NCI-H774 (cell line): ENCODE measurements around the gene PIAS4.
"Not testable (repeated sequence)": the region's sequence is repeated elsewhere in the genome, so short reads cannot be mapped to it uniquely, and the experiment has no call there.

ENCODE experiments used
- DNase-seq: peaks from one replicate; lab custom pipeline; 2025; lab: John Stamatoyannopoulos, UW

Gene PIAS4, protein sequence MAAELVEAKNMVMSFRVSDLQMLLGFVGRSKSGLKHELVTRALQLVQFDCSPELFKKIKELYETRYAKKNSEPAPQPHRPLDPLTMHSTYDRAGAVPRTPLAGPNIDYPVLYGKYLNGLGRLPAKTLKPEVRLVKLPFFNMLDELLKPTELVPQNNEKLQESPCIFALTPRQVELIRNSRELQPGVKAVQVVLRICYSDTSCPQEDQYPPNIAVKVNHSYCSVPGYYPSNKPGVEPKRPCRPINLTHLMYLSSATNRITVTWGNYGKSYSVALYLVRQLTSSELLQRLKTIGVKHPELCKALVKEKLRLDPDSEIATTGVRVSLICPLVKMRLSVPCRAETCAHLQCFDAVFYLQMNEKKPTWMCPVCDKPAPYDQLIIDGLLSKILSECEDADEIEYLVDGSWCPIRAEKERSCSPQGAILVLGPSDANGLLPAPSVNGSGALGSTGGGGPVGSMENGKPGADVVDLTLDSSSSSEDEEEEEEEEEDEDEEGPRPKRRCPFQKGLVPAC

DNA sequence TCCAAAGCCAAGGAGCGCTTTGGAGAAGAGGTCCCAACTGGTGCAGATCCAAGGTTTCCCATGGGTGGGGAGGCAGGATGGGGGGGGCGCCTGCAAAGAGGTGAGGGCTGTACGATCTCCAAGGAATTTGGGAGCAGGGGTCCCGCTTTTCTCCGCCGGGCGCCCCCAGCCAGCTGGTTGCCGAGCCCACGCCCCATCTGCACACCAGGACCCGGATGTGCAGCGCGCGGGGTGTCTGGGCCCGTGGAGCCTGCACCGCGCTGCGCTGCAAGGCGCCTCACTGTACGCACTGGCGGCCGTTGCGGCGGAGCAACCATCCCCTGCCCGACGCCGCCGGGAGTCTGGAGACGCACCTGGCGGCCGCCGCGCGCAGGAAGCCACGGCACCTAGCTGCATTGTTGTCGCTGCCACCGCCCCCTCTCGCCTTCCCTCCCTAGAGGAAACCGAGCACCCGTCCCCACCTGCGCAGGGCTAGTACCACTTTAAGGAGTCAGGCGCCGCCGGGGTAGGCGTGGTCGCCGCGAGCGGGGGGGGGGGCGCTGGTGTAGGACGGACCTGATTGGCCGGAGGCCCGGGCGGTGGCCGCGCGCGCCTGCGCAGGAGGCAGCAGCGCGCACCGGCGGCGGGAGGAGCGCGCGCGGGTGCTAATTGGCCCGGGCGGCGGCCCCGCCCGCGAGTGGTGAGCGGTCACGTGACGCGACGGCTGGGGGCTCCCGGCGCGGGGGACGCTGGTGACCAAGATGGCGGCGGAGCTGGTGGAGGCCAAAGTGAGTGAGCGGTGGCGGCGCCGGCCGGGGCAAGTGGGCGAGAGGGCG lies at the start of gene PIAS4:
TSS of gene PIAS4 (plus strand) at position 716 of the 815 bp plus-strand sequence. CDS start at position 741, 25 bp downstream.
- peak; percentile 97 for DNase-seq

DNA sequence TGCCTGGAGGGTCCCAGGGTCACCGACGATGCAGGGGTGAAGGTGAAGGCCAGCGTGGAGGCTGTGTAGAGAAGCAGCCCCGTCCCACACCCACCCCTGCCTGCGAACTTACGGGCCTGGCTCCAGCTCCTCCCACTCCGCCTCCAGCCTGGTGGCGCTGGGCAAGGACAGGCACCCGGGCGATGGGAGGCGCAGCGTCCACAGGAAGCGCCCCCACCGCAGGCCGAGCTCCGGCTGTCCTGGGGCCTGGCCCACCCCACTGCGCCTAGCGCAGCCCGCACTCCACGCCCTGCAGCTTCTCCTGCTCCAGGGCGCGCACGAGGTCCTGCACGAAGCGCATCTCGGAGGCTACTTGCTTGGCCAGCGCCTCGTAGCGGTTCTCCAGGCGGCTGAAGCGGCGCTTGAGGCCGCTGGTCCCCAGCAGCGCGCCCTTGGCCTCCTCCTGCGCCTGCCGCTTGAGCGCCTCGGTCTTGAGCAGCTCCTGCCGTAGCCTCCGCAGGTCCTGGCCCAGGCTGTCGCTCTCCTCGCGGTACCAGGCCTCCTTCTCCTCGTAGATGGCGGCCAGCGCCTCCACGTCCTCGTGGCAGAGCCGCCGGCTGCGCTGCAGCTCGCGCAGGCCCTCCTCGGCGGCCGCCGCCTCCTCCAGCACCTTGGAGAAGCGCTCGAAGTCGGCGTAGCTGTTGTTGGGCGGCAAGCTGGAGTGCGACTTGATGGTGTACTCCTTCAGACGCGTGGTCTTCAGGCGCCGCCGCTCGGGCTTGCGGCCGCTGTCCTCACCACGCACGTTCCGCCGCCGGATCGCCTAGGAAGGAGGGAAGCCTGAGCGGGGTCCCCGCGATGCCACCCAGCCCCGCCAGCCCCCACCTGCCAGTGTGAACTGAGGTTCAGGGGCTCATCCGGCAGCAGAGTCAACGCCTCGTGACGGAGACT lies 48.4 kb upstream of the PIAS4 start:
- DNase-seq, result no peak

DNA sequence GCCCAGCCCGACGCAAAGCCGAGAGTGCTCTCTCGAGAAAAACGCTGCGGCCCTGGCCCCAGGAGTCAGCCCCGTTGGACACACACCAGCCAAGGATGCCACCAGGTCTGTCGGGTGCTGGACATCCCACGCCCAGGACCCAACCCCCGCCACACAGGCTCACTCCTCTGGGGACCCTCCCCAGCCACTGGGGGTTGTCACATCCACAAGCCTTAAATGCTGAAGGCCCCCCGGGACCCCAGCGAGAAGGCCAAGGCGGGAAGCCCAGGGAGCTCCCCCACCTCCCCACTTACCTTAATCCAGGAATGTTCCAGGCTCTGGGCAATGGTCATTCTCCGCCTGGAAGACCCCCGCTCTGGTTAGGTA lies 47.8 kb upstream of the PIAS4 start:
- no peak for DNase-seq

DNA sequence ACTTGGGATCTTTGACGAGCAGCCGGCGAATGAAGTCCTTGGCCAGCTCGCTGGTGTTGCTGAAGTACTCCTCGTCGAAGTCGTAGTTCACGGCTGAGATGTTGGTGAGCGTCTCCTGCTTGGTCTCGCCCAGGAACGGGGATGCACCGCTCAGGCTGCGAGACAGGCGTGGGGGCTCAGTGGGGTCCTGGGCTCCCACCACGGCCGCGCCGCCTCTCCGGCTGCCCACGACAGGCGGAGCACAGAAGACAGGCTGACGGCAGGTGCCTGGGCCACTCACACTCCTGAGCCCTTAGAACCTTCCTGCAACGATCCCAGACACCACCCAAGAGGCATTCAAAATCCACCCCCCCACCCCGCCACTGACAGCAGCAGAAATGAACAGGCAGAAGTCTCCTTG lies 46.5 kb upstream of the PIAS4 start:
- no peak for DNase-seq

DNA sequence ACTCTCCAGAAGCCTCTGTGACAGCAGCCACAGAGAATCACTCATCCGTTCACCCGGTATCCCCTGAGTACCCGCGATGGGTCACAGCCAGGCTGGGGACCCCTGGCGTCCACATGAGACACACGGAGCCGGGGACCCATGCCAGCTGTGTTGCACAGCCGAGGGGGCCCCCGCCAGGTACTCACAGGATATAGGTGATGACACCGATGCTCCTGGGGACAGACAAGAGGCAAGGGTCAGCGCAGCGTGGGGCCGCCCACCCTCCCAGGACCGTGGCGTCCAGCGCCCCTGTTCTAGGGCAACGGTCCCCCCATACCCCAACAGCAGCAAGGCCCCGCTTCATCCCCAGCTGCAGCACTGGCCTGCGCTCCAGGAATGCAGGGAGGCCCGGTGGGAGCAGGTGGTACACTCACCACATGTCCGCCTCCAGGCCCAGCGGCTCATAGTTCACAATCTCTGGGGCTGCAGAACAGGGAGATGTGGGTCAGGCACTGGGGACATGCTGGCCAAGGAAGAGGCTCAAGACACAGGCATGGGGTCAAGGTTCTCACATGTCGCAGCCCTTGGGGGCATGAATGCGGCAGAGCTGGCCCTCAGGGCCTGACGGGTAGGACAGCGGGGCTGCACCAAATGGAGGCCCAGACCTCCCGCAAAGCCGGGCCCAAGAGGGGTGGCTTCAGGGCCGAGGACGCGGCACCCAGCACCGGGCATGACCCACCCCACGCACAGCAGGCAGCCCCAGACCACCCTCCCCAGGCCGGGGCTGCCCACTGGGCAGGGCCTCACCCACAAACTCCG lies 43.9 kb upstream of the PIAS4 start:
- no peak for DNase-seq

DNA sequence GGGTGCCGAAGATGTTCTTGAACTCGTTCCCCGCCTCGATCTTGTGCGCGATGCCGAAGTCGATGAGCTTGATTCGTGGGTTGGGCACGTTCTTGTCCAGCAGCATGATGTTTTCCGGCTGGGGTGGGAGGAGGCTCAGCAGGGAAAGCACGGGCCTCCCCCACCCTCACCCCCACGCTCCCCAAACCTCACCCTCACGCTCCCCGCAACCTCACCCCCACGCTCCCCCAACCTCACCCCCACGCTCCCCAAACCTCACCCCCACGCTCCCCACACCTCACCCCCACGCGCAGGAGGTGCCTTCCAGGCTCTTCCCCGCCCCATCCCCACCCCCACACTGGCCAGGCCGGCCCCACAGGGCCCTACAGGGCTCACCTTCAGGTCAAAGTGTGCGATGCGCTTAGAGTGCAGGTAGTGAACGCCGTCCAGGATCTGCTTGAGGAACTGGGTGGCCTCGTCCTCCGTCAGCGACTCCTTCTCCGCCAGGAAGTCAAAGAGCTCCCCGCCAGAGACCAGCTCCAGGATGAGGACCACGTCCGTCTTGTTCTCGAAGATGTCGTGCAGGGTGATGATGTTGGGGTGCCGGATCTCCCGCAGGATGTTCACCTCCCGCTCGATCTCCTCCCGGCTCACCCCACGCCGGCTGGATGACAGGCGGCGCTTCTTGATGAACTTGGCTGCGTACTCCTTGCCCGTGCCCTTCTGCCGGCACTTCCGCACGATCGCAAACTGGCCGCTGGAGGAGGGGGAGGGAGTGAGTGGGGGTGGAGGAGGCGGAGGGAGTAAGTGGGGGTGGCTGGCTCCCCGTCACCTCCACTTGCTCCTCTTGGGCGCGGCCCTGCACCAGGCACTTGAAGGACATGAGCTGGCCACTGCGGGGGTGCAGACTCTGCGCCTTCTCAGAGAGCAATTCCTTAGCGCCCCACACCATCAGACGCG lies 43.0 kb upstream of the PIAS4 start:
- no peak for DNase-seq

DNA sequence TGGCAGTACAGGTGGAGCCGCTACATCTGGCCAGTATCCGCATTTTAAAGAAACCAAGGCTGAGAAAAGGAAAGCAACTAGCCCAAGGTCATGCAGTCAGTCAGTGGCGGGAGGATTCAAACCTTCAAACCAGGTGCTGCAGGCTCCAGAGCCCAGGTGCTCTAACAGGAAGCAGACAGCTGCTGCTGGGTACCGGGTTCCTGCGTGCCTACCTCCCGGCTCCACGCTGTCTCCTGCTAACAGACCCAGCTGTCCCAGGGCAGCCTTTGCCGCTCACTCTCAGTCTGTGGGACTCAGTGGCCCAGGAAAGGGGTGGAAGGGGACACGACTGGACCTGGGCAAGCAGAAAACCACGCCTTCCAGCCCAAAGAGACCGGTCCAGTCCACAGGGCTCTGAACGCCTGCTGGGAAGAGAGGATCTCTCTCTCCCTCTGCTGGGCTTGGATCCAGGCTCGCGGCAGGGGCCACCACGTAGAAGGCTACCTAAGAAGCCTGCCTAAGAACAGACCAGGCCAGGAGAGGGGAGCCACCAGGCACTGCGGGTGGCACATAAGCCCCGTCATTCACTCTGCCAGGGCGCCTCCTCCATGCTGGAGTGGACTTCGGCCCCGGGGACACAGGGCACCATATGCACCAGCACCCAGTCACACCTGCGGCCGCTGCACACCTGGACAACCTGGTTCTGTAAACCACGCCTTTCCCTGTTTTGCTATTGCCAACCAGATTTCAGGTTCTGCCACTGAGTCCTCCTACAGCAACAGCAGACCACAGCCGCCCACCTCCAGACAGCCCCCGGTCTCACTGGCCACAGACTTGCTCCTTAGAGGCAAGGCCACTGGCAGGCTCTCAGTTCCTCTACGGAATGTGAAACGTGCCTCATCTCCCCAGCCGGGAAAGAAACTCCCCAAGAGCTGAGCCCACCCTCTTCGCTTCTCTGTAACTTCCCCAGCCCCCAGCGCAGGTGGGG lies 41.2 kb upstream of the PIAS4 start:
- DNase-seq, result no peak

DNA sequence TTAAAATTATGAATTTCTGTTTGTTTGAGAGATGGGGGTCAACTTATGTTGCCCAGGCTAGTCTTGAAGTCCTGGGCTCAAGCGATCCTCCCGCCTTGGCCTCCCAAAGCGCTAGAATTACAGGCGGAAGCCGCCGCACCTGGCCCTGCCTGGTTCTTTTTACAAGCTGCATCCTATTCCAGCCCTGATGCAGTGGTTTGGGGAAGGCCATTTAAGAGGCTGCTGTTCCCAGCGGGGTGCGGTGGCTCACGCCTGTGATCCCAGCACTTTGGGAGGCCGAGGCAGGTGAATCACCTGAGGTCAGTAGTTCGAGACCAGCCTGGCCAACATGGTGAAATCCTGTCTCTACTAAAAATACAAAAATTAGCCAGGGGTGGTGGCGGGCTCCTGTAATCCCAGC lies 39.6 kb upstream of the PIAS4 start:
- DNase-seq, result not testable (repeated sequence)

DNA sequence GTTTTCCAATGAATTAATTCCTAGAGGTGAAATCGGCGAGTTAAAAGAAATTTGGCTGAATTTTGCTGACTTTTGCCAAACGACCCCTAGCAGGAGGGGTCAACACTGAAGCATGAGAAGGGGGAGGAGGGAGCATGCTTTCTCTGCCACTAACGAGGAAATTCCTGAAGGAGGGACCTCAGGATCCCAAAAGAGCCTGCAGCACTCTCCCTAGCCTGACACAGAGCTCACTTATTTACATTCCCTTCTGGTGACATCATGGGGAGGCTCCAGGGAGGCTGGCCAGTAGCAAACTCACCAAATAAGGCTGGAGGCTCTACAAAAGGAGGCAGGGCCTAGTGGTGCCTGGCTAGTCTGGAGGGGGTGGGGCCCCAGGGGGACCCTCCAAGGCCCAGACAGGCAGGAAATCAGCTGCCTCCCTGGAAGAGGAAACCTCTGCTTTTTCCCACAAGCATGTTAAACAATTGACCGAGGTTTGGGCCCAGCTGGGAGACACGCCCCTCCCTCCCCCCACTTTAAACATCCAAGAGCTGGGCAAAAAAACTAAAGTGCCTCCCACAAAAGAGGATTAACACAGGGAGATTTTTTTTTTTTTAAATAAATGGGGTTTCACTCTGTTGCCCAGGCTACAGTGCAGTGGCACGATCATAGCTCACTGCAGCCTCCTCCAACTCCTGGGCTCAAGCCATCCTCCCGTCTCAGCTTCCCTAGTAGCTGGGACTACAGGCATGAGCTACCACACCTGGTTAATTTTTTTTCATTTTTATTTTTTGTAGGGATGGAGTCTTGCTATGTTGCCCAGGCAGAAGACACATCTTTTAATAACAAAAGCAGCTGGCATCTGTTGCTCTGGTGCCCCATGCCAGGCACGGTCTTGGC lies 38.7 kb upstream of the PIAS4 start:
- peak; percentile 42 for DNase-seq

DNA sequence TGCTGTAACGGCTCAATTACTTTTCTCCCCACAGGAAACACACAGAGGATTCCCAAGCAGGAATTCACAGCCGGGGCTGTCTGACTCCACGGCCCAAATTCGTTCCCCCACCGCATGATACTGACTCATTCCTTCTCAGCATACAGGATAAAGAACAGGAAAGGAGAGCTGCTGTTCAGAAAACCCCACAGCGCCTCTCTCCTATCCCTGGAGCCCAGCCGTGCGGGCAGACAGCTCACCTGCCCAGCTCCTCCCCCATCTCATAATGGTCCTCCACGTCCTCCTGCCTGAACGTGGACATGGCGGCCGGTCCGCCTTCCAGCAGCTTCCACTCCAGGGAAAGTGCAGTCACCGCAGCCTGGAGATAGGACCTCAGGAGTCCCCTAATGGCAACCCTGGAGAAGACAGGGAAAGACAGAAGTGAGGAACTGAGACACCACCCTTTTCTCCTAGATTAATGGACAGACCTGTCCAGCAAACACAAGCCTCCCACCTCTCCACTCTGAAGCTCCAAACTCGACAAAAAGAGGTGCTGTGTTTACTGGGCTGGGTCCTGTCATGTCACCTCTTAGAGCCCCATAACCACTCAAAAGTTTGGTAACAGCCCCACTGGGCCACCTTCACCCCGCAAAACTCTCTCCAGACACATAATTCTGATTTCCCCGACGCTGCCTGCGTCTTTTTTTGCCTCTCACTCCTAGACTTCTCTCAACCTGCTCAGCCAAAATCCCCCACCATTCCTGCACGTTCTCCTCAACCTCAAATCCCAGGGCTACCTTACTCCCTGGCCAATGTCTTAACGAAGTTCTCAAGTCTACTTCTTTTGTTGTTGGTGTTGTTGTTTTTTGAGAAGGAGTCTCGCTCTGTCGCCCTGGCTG lies 37.9 kb upstream of the PIAS4 start:
- no peak for DNase-seq

DNA sequence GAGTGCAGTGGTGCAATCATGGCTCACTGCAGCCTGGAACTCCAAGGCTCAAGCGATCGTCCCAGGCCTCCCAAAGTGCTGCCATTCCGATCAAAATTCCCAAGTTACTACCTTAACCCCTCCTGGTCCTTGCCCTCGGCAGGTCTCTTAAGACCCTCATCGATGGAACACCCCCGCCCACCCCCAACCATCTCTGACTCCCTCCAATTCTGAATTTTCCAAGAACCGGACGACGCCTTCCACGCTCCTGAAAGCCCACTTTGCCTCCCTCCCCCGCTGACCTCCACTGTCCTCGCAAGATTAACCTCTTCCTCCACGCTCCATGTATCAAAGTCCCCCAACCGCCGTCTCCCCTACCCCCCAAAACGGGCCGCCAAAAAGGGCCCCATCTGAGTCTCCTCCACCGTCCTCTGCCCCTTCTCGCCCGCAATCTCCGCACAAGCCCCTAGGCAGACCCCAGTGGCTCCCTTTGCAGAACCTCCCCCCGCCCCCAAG lies 37.2 kb upstream of the PIAS4 start:
- DNase-seq, result no peak

DNA sequence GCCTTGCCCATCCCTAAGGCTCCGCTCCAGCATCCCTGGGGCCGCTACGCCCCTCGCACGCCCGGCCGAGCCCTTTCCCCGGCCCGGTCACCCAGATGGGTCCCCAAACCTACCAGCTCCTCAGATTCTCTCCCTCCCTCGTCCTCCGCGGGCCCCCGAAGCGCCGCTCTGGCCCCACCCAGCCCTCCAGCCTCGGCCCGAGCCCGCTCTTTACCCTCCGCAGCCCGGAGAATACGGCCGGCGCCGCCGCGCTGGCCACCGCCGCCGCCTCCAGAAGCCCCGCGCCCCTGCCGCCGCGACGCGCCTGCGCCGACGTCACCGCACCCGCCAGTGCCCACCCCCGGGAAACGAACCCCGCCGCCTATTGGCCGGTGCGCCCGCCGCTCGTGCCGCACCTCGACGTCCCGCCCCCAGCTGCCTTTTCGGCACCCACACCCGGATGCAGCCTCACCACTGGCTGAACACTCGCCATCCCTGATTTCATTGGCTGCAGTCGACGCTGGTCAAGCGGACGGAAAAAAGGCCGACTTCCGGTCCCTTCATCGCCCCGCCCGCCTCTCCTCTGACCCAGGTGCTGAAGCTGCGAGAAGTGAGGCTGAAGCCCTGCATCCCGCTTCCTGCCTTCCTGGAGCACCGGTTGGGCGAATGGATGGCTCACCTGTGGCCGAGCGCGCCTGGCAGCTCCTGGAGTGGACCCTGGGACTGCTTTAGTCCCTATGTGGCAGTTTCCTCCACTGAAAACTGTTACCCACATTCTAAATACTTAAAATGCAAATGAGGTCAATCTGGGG lies 36.5 kb upstream of the PIAS4 start, which contains the start of gene DAPK3:
TSS of gene DAPK3 (minus strand) at position 292 of the 791 bp plus-strand sequence. CDS start 1,364 bp downstream, outside the sequence.
- peak; percentile 98 for DNase-seq

DNA sequence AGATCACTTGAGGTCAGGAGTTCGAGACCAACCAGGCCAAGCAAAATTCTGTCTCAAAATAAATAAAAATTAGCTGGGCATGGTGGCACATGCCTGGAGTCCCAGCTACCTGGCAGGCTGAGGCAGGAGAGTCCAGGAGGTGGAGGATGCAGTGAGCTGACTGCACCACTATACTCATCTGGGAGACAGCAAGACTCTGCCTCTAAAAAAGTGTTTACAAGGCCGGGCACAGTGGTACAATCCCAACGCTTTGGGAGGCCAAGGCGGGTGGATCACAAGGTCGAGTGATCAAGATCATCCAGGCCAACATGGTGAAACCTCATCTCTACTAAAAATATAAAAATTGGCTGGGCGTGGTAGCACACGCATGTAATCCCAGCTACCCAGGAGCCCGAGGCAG lies 32.4 kb upstream of the PIAS4 start:
- no peak for DNase-seq

DNA sequence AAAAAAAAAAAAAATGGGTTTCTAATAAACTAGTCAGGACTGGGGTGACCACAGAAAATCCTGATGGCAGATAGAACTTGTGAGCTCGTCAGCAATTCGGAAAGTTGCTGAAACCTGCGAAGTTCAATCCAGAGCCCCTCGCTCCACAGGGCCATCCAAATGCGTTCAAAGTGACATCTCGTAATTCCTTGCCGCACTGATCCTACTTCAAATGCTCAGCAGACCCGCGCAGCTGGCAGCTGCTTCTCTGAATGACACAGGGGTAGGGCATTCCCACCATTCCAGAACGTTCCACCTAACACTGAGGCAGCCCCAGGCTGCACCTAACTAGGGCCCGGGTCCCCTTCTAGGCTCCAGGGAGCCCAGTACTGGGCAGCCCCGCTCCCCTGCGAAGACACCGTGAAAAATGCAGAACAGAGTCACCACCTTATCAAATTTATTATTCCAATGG lies 31.9 kb upstream of the PIAS4 start:
- no peak for DNase-seq

DNA sequence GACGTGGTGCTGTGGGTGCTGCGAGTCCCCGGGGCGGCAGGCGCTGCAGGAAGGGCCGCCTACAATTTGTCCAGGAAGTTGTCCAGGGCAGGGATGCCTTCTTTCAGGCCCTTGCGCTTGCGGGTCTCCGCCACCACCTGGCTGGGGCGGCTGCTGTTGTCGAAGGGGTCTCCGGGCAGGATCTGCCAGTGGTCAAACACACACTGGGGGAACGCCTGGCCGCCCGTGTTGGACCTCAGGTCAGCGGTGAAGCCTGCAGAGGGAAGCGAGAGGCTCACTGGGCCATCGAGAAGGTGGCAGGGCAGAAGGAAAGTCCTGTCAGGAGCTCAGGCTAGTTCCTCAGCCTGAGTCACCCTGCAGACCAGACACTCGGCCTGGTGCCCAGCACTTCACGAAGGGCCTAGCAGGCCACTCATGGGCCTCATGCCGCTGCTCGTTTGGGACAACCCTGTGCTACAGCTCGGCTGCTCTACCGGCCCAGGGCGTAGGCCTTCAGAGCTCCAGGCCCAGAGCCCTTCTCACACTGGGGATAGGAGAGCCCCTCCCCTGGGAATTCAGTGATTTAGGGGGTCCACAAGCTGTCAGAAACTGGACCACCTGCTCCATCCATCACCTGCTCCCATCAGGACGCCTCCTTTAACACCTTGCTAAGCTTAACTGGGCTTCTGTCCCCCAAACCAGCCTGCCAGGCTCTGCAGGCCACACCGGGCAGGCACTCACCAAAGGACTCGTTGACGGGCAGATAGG lies 30.9 kb upstream of the PIAS4 start:
- no peak for DNase-seq
